Stomach (tissue), 4 donors: ENCODE data around the gene EYA2.

Experiments
- EP300 ChIP-seq: sonication (generic); formaldehyde crosslinking; IDR thresholded peaks from one replicate; pipeline ENCODE4 v1.6.1; 2017; ENCODE audit warnings: antibody characterized with exemption
- POLR2A ChIP-seq, 4 donors: fragments of 450-650 bp; IDR thresholded peaks; one replicate each; pipeline ENCODE4 v1.6.1; 2016; ENCODE audit warnings: antibody characterized with exemption in 4 of 4, control low read depth in 2 of 4, mild to moderate bottlenecking in 1 of 4, moderate library complexity in 1 of 4
- POLR2AphosphoS5 ChIP-seq, 3 donors: sonication (generic); formaldehyde crosslinking; IDR thresholded peaks; one replicate each; pipeline ENCODE4 v1.6.1; 2016; ENCODE audit warnings: antibody characterized with exemption in 3 of 3
- TF ChIP-seq, protein P1 (sequence below), 7 experiments: fragments of 450-650 bp in 4 of 7; fragments of 200-600 bp in 3 of 7; sonication (generic) in 3 of 7; IDR thresholded peaks; one replicate each; pipeline ENCODE4 v1.5.1; 2016 to 2019; ENCODE audit warnings: antibody characterized with exemption in 7 of 7, control low read depth in 2 of 7, mild to moderate bottlenecking in 1 of 7

DNA sequence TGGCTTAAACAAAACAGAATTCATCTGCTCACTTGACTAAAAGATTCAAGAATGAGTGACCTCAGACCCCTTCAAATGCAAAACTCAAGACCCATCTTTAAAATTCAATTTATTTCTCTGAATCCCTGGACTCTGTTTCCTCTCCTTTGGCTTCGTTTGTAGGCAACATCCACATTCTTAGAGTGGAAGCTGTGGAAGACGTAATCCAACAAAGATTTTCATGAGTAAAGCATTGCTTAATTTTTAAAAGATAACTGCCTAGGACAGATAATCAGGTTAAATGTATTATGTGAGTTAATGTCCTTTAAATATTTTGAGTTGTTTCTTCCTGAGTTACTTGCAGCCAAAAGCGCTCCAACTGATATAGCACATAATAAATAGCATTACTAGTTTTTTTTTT is 297.3 kb downstream of the EYA2 start:
- TF ChIP-seq, protein P1, sequence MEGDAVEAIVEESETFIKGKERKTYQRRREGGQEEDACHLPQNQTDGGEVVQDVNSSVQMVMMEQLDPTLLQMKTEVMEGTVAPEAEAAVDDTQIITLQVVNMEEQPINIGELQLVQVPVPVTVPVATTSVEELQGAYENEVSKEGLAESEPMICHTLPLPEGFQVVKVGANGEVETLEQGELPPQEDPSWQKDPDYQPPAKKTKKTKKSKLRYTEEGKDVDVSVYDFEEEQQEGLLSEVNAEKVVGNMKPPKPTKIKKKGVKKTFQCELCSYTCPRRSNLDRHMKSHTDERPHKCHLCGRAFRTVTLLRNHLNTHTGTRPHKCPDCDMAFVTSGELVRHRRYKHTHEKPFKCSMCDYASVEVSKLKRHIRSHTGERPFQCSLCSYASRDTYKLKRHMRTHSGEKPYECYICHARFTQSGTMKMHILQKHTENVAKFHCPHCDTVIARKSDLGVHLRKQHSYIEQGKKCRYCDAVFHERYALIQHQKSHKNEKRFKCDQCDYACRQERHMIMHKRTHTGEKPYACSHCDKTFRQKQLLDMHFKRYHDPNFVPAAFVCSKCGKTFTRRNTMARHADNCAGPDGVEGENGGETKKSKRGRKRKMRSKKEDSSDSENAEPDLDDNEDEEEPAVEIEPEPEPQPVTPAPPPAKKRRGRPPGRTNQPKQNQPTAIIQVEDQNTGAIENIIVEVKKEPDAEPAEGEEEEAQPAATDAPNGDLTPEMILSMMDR (IDR thresholded peaks at IDR 0.05) = no peak
- no peak for TF ChIP-seq POLR2A (IDR thresholded peaks at IDR 0.05)
- TF ChIP-seq EP300 = no peak
- TF ChIP-seq POLR2AphosphoS5 (IDR thresholded peaks at IDR 0.05) = no peak
